NCI-H82 treated with DMSO at 0.1 percent for 48 hours (cell line): ENCODE measurements around the gene PRPF31.
A peak's percentile ranks its signal among the peaks of the same experiment; 100 is the strongest.
"Not testable (repeated sequence)": the region's sequence is repeated elsewhere in the genome, so short reads cannot be mapped to it uniquely, and the experiment has no call there.

Source experiments
- DNase-seq: peaks from one replicate; lab custom pipeline; 2025; ENCODE audit not compliant: unreplicated experiment; lab: John Stamatoyannopoulos, UW

PRPF31 gene

GRCh38 chr19:54115109-54116063, at the start of gene PRPF31, which contains the start of gene TFPT:
PRPF31 (plus strand) TSS chr19:54115754; CDS start chr19:54118279, 2,525 bp downstream.
TFPT (minus strand) TSS chr19:54115657; CDS start chr19:54115269, 388 bp downstream.
- DNase-seq = peak; percentile 95

GRCh38 chr19:54069470-54069869, 46.1 kb upstream of the PRPF31 start:
- no peak for DNase-seq

- DNase-seq = no peak
These were observed 41.7 kb upstream of the PRPF31 start for GRCh38 chr19:54073829-54074228.

GRCh38 chr19:54074851-54075250, 40.7 kb upstream of the PRPF31 start:
- DNase-seq = no peak

- no peak for DNase-seq
These were observed 38.2 kb upstream of the PRPF31 start for GRCh38 chr19:54077334-54077733.

- DNase-seq = no peak
These were observed 34.5 kb upstream of the PRPF31 start, which contains the start of gene TARM1 for GRCh38 chr19:54081032-54081431. TARM1 (minus strand) TSS chr19:54081365; CDS start chr19:54081340, 25 bp downstream.

- no peak for DNase-seq
These were observed 31.1 kb upstream of the PRPF31 start for GRCh38 chr19:54084410-54084809.

- no peak for DNase-seq
These were observed 21.0 kb upstream of the PRPF31 start for GRCh38 chr19:54094426-54095000.

GRCh38 chr19:54095136-54095858, 20.3 kb upstream of the PRPF31 start:
- no peak for DNase-seq

GRCh38 chr19:54095859-54096616, 19.5 kb upstream of the PRPF31 start:
- not testable (repeated sequence) for DNase-seq

GRCh38 chr19:54096617-54097106, 18.9 kb upstream of the PRPF31 start:
- DNase-seq = no peak

- no peak for DNase-seq
These were observed 16.2 kb upstream of the PRPF31 start for GRCh38 chr19:54099190-54099902.

- DNase-seq = not testable (repeated sequence)
These were observed 15.7 kb upstream of the PRPF31 start for GRCh38 chr19:54099903-54100255.

GRCh38 chr19:54100561-54100960, 15.0 kb upstream of the PRPF31 start, which contains the start of gene OSCAR:
OSCAR (minus strand) TSS chr19:54100803; CDS start chr19:54100792, 11 bp downstream.
- no peak for DNase-seq

GRCh38 chr19:54102421-54103169, 13.0 kb upstream of the PRPF31 start, which contains the start of gene NDUFA3:
NDUFA3 (plus strand) TSS chr19:54102855; CDS start chr19:54102879, 24 bp downstream.
- DNase-seq = peak; percentile 94

- DNase-seq = no peak
These were observed 10.4 kb upstream of the PRPF31 start for GRCh38 chr19:54104998-54105715.

GRCh38 chr19:54105796-54106195, 9.8 kb upstream of the PRPF31 start:
- no peak for DNase-seq

GRCh38 chr19:54106716-54107115, 8.8 kb upstream of the PRPF31 start:
- no peak for DNase-seq
